Testis (tissue), 2 donors: ENCODE measurements around the gene BNC2.

Experiments used
- POLR2A ChIP-seq: fragments of 450-650 bp; IDR thresholded peaks from one replicate; pipeline ENCODE4 v1.6.1; 2017; ENCODE audit warnings: antibody characterized with exemption, mild to moderate bottlenecking, moderate library complexity
- TF ChIP-seq, protein P1 (sequence below), 3 experiments: fragments of 450-650 bp in 2 of 3; fragments of 200-600 bp in 1 of 3; sonication (generic) in 1 of 3; IDR thresholded peaks; one replicate each; pipeline ENCODE4 v1.5.1; 2016 to 2019; ENCODE audit warnings: antibody characterized with exemption in 3 of 3, mild to moderate bottlenecking in 2 of 3, moderate library complexity in 1 of 3

DNA sequence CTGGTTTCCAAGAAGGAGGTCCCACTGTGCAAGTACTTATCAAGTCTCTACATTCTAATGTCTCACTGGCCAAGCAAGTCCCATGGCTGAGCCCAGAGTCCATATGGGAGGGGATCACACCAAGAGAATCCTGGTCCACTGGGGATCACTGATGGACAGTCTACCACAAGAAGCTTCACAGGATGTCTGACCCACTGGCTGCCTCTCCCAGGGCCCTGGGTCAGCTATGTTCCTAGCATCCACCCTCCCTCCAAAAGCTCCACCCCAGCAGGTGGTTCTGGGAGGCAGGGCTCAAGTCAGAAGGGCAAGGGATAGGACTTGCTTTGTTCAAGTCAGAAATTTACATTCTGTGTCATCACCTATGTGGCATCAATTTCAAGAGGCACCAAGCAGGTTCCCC is 508.5 kb downstream of the BNC2 start:
- TF ChIP-seq, protein P1, sequence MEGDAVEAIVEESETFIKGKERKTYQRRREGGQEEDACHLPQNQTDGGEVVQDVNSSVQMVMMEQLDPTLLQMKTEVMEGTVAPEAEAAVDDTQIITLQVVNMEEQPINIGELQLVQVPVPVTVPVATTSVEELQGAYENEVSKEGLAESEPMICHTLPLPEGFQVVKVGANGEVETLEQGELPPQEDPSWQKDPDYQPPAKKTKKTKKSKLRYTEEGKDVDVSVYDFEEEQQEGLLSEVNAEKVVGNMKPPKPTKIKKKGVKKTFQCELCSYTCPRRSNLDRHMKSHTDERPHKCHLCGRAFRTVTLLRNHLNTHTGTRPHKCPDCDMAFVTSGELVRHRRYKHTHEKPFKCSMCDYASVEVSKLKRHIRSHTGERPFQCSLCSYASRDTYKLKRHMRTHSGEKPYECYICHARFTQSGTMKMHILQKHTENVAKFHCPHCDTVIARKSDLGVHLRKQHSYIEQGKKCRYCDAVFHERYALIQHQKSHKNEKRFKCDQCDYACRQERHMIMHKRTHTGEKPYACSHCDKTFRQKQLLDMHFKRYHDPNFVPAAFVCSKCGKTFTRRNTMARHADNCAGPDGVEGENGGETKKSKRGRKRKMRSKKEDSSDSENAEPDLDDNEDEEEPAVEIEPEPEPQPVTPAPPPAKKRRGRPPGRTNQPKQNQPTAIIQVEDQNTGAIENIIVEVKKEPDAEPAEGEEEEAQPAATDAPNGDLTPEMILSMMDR (IDR thresholded peaks at IDR 0.05) = no peak
- TF ChIP-seq POLR2A = no peak
